ENCODE results near the gene CEP85.
"Not testable (repeated sequence)": the region's sequence is repeated elsewhere in the genome, so short reads cannot be mapped to it uniquely, and the experiment has no call there.

The CEP85 gene

DNA sequence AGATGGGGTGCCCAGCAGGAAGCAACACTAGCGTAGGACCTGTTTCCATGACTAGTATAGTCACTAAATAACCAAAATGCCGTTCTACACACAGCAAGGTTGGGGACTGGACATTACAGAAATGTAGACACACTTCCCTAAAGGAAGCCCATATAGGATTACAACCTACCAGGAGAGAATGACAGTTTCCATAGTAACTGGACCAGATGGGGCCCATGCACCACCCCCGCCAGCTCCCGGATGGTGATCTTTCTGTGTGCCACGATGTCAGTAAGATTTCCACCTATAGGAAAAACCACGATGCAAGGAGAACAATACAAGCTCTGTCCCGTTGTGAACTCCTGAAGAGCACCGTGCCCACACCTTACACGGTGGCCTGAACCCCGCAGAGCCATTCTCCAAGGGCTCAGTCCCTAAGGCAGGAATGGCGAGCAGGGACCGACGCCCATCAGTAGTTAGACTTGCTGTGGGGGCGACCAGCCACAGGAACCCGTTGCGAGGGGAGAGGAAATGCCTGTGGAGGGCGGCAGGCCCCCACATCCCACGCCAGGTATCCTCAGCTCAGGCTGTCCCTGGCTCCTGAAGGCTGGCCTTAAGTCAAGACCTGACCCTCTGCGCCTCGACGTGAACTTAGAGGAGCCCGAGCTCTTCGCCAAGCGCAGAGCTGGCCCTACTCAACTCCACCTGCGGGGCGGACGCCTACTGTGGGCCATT is 13.6 kb upstream of the CEP85 start:
- TF ChIP-seq, protein P1, sequence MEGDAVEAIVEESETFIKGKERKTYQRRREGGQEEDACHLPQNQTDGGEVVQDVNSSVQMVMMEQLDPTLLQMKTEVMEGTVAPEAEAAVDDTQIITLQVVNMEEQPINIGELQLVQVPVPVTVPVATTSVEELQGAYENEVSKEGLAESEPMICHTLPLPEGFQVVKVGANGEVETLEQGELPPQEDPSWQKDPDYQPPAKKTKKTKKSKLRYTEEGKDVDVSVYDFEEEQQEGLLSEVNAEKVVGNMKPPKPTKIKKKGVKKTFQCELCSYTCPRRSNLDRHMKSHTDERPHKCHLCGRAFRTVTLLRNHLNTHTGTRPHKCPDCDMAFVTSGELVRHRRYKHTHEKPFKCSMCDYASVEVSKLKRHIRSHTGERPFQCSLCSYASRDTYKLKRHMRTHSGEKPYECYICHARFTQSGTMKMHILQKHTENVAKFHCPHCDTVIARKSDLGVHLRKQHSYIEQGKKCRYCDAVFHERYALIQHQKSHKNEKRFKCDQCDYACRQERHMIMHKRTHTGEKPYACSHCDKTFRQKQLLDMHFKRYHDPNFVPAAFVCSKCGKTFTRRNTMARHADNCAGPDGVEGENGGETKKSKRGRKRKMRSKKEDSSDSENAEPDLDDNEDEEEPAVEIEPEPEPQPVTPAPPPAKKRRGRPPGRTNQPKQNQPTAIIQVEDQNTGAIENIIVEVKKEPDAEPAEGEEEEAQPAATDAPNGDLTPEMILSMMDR (IDR thresholded peaks at IDR 0.05; ENCODE audit: low read depth, low read length): no peak
- H3K4me3 ChIP-seq (ENCODE audit: low read depth, low read length): no peak overlapping the region
- DNase-seq (ENCODE audit: low read depth, low spot score): no peak
- in situ Hi-C loops (cut with HindIII; ENCODE audit: low sequenced_read_pairs): no loop called here

DNA sequence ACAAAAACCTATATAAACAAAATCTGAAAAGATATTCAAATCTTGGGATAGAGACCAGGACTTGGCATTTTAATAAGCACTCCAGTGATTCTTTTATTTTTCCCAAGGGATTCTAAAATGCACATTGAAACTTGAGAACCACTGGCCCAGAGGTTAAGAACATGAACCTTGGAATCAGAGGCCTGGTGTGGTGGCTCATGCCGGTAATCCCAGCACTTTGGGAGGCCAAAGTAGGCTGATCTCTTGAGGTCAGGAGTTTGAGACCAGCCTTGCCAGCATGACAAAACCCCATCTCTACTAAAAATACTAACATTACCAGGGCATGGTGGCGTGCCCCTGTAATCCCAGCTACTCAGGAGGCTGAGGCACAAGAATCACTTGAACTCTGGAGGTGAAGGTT is 12.9 kb upstream of the CEP85 start:
- TF ChIP-seq, protein P1 (IDR thresholded peaks at IDR 0.05; ENCODE audit: low read depth, low read length): no peak
- in situ Hi-C loops (cut with HindIII; ENCODE audit: low sequenced_read_pairs): no loop called here
- no peak for DNase-seq (ENCODE audit: low read depth, low spot score)
- H3K4me3 ChIP-seq (ENCODE audit: low read depth, low read length): no peak overlapping the region

GRCh38 chr1:26224606-26225005 is 9.4 kb upstream of the CEP85 start:
- H3K4me3 ChIP-seq (ENCODE audit: low read depth, low read length): no peak overlapping the region
- in situ Hi-C loops (cut with HindIII; ENCODE audit: low sequenced_read_pairs): no loop called here
- TF ChIP-seq, protein P1 (IDR thresholded peaks at IDR 0.05; ENCODE audit: low read depth, low read length): no peak
- no peak for DNase-seq (ENCODE audit: low read depth, low spot score)

DNA sequence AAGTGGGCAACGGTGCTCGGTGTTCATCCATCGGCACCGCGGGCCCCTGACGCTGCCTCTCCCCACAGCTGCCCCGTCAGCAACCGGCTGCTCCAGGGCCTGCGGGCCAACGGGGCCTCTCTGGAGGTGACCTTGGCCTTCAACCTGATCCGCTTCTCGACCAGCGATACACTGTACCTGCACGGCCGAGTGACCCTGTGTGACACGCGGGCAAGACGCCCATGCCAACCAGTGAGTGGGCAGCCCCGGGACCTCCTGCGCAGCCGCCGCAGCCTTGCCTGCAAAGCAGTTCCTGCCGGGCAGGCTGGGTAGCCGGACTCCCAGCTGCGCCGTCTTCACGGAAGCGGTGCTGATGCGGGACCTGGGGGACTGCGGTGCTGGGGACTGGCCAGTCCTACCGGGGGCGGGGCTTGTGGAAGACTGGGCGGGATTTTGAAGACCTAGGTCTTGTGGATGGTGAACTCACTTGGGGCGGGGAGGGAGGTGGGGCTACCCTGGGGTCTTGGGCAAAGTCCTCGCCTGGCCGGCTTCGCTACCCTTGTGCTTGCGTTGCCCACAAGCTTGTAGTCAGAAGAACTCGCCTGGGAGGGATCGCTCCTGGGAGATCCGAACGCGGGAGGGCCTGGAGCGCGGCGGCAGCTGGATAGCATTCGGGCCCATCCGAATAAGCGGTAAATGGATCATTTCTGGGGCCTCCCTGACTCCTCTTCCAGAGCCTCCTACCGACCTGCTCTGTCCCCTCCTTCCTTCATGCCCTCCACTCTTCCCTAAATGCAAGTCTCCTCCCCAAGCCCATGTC is 8.8 kb upstream of the CEP85 start:
- TF ChIP-seq, protein P1 (IDR thresholded peaks at IDR 0.05; ENCODE audit: low read depth, low read length): no peak
- in situ Hi-C loops (cut with HindIII; ENCODE audit: low sequenced_read_pairs): no loop called here

DNA sequence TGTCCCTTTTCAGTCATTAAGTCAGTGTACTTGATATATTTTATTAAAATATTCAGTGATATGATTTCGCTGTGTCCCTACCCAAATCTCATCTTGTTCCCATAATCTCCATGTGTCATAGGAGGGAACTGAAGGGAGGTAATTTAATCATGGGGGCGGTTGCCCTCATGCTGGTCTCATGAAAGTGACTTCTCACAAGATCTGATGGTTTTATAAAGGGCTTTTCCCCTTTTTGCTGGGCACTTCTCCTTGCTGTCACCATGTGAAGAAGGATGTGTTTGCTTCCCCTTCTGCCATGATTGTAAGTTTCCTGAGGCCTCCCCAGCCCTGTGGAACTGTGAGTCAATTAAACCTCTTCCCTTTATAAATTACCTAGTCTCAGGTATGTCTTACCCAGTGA is 3.3 kb upstream of the CEP85 start:
- in situ Hi-C loops (cut with HindIII; ENCODE audit: low sequenced_read_pairs); DNase-seq (ENCODE audit: low read depth, low spot score); H3K4me3 ChIP-seq (ENCODE audit: low read depth, low read length): not testable (repeated sequence)

More for the DNA sequence above, 8.8 kb upstream of the CEP85 start:
- DNase-seq (ENCODE audit: low read depth, low spot score): peak; percentile 7
- H3K4me3 ChIP-seq (ENCODE audit: low read depth, low read length): peak overlapping the region; percentile 38

DNA sequence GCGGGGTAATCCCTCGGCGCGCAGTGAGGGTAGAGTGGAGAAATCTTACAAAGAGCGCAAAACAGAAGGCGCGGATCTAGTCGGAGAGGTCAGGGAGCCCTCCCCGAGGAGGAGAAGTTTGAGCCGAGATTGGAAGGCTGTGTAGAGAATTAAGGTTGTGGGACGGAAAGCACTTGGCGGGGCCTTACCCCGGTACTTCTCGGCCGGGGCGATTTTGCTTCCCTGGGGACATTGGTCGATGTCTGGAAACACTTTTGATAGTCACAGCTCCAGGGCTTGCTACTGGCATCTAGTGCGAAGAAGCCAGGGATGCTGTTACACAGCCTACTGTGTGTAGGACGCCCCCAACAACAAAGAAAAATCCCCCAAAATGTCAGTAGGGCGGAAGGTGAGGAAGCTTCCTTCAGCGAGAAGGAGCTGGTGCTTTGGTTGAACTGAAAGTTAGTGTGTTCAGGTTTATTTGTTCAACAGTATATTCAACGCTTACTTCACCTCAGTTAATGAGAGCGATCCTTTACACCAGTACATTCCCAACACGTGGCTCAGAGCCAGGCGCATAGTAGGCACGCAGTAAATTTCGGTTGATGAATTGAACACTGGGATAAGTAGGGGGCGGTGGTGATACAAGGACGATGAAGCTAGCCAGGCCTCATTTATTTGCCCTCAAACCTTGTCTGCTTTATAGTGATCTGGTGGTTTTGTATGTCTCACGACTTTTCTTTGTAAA is 807 bp downstream of the CEP85 start:
- peak; percentile 18 for DNase-seq (ENCODE audit: low read depth, low spot score)
- in situ Hi-C loops (cut with HindIII; ENCODE audit: low sequenced_read_pairs): no loop called here
- peak overlapping the region; percentile 93 for H3K4me3 ChIP-seq (ENCODE audit: low read depth, low read length)
- TF ChIP-seq, protein P1 (IDR thresholded peaks at IDR 0.05; ENCODE audit: low read depth, low read length): no peak
